Gastrocnemius medialis (tissue), 4 donors: ENCODE measurements around the gene ADH4. TPM values are rescaled to one million over a fixed set of nuclear protein-coding genes. Genes with fewer than 3 reads are reported as not detected.

Experiments used
- ATAC-seq, 2 donors: fragments of 150-250 bp; one replicate each; pipeline ENCODE4 v1.9.1; 2016
- DNase-seq, 2 donors: peaks; one replicate each; pipeline ENCODE4 v3.0.0-alpha.2; 2019
- H3K27ac ChIP-seq, 4 donors: fragments of 200-600 bp; sonication (generic); 1 replicate in 1 of 4; 2 replicates in 3 of 4; pipeline ENCODE4 v1.5.1; 2016 to 2018; ENCODE audit warnings: mild to moderate bottlenecking in 2 of 4, moderate library complexity in 1 of 4
- H3K27me3 ChIP-seq, 3 donors: fragments of 200-600 bp; sonication (generic) in 2 of 3; 1 replicate in 1 of 3; 2 replicates in 2 of 3; pipeline versions ENCODE4 v1.5.1 to v1.6.0; 2016 to 2019; ENCODE audit warnings: mild to moderate bottlenecking in 1 of 3, moderate library complexity in 1 of 3
- H3K36me3 ChIP-seq, 2 donors: fragments of 200-600 bp; sonication (generic) in 1 of 2; one replicate each; pipeline ENCODE4 v1.5.1; 2017 to 2018
- H3K4me1 ChIP-seq, 2 donors: fragments of 200-600 bp; sonication (generic) in 1 of 2; one replicate each; pipeline ENCODE4 v1.5.1; 2016 to 2017; ENCODE audit warnings: mild to moderate bottlenecking in 2 of 2
- H3K4me3 ChIP-seq, 4 donors: fragments of 200-600 bp; sonication (generic) in 3 of 4; 1 replicate in 1 of 4; 2 replicates in 3 of 4; pipeline ENCODE4 v1.5.1; 2016 to 2019; ENCODE audit warnings: mild to moderate bottlenecking in 2 of 4
- H3K9me3 ChIP-seq, 3 donors: fragments of 200-600 bp; sonication (generic) in 2 of 3; 1 replicate in 1 of 3; 2 replicates in 2 of 3; pipeline ENCODE4 v1.5.1; 2016 to 2019
- POLR2A ChIP-seq, 2 donors: fragments of 450-650 bp; IDR thresholded peaks; one replicate each; pipeline ENCODE4 v1.6.1; 2017; ENCODE audit warnings: antibody characterized with exemption in 2 of 2, mild to moderate bottlenecking in 2 of 2, moderate library complexity in 2 of 2
- in situ Hi-C, 4 donors: fragments of 200-750 bp; cut with MboI; loops; one replicate each; pipeline versions ENCODE4 v1.15.0 to v1.8.0; 2017; ENCODE audit warnings: low sequenced_read_pairs in 4 of 4
- intact Hi-C: fragments of 100-400 bp; cut with DNase I; formaldehyde crosslinking; loops from one replicate; pipeline ENCODE4 v1.15.1; 2023; ENCODE audit warnings: low total_unique reads
- total RNA-seq, 4 donors: library from RNA; depleted of rRNA; stranded (reverse); fragments of >200 nt; gene quantifications; one replicate each; pipeline versions ENCODE4 v1.1.0 to v1.2.3, GENCODE V29; 2016
- TF ChIP-seq, protein P1 (sequence below), 5 experiments: fragments of 450-650 bp in 3 of 5; fragments of 200-600 bp in 2 of 5; sonication (generic) in 2 of 5; IDR thresholded peaks in 4 of 5; conservative IDR thresholded peaks in 1 of 5; 1 replicate in 4 of 5; 2 replicates in 1 of 5; pipeline ENCODE4 v1.5.1; 2016 to 2019; ENCODE audit warnings: antibody characterized with exemption in 5 of 5, mild to moderate bottlenecking in 3 of 5, moderate library complexity in 3 of 5

Gene ADH4
- total RNA-seq, 4 donors from 2014 or later: 0.75 to 1.0 (median 1.00) TPM; not detected in 1

DNA sequence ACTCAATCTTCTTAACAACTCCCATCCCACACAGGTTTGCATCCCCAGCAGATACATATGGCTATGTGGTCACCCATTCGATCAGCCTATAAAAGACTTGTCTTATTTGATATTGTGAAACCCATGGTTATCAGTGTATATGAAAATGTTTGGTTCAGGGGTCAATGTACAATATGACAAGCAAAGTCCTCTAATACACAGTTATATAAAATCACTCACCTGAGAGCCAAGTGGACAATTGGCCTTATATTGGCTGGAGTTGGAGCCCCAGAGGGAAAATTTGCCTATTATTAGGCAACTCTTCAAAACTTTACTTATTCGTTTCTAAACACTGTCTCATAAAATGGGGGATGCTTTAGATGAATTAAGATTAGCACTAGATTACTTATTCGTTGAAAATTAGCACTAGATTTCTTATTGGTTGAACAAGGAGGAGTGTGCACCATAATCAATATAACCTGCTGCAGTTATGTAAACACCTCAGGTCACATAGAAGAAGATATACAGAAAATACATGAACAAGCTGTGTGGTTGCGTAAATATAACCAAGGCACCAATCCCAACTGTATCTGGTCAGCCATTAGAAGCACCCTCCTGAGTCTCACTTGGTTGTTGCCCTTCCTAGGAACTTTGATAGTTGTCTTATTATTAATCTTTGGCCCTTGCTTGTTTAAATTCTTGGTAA is 10.7 kb upstream of the ADH4 start:
- ATAC-seq (no peak), DNase-seq (no peak)
- H3K9me3 ChIP-seq: no peaks in the 10 kb centered on the region
- intact Hi-C loops: no loop called here
- no peaks in the 10 kb centered on the region for H3K4me1 ChIP-seq
- H3K36me3 ChIP-seq: no peaks in the 10 kb centered on the region
- no peak overlapping the region for H3K4me3 ChIP-seq
- in situ Hi-C loops: no loop called here
- no peak overlapping the region for H3K27ac ChIP-seq
- no peaks in the 10 kb centered on the region for H3K27me3 ChIP-seq
- TF ChIP-seq POLR2A (IDR thresholded peaks at IDR 0.05): no peak
- TF ChIP-seq, protein P1, sequence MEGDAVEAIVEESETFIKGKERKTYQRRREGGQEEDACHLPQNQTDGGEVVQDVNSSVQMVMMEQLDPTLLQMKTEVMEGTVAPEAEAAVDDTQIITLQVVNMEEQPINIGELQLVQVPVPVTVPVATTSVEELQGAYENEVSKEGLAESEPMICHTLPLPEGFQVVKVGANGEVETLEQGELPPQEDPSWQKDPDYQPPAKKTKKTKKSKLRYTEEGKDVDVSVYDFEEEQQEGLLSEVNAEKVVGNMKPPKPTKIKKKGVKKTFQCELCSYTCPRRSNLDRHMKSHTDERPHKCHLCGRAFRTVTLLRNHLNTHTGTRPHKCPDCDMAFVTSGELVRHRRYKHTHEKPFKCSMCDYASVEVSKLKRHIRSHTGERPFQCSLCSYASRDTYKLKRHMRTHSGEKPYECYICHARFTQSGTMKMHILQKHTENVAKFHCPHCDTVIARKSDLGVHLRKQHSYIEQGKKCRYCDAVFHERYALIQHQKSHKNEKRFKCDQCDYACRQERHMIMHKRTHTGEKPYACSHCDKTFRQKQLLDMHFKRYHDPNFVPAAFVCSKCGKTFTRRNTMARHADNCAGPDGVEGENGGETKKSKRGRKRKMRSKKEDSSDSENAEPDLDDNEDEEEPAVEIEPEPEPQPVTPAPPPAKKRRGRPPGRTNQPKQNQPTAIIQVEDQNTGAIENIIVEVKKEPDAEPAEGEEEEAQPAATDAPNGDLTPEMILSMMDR (IDR thresholded peaks at IDR 0.05 in 4 of 5, conservative IDR thresholded peaks at IDR 0.05 in 1 of 5): no peak

DNA sequence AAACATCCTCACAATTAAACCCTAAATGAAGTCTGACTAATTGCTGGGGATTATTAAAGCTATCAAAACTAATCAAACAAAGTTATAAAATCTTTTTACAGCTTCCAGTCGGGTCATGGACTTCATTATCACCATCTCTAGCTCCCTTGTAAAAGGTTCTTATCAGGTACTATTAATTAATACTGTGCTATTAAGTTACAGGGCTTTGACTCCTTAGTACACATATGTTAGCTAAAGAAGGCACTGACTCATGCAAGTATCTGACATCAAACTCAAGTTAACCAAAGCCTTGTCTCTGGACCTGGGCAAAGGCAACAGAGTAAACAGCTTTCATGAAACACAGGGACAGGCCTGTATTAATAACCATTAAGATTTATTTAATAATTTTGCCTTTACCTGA is 7.9 kb upstream of the ADH4 start:
- intact Hi-C loops: no loop called here
- no peak for TF ChIP-seq POLR2A (IDR thresholded peaks at IDR 0.05)
- TF ChIP-seq, protein P1 (IDR thresholded peaks at IDR 0.05 in 4 of 5, conservative IDR thresholded peaks at IDR 0.05 in 1 of 5): no peak

DNA sequence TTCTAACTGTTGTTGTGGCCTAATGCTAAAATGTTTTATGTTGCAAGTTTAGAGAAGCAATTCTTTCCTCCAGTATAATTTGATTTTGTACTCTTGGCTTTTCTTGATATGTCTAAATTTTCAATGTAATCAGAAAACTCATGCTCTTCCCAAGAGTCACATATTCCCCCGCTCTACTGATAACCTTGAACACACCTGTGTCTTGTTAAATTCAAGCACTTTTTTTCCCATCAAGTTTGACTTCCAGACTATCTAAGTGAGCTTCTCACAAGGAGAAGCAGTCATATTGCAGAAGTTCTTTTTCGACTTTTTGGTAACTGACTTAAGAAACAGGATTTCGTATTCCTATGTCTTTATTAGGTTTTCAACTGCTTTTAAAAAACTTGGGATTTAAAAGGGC is 7.4 kb upstream of the ADH4 start:
- H3K27me3 ChIP-seq: no peaks in the 10 kb centered on the region
- TF ChIP-seq, protein P1 (IDR thresholded peaks at IDR 0.05 in 4 of 5, conservative IDR thresholded peaks at IDR 0.05 in 1 of 5): no peak
- TF ChIP-seq POLR2A (IDR thresholded peaks at IDR 0.05): no peak
- DNase-seq: no peak
- no peaks in the 10 kb centered on the region for H3K36me3 ChIP-seq
- in situ Hi-C loops: no loop called here
- no peak for ATAC-seq
- no peak overlapping the region for H3K4me3 ChIP-seq
- intact Hi-C loops: no loop called here
- H3K27ac ChIP-seq: no peak overlapping the region
- no peaks in the 10 kb centered on the region for H3K4me1 ChIP-seq
- H3K9me3 ChIP-seq: no peaks in the 10 kb centered on the region

More for the DNA sequence above, 7.9 kb upstream of the ADH4 start:
- no peaks in the 10 kb centered on the region for H3K9me3 ChIP-seq
- ATAC-seq (no peak), DNase-seq (no peak)
- no peaks in the 10 kb centered on the region for H3K36me3 ChIP-seq
- H3K4me1 ChIP-seq: no peaks in the 10 kb centered on the region
- no peak overlapping the region for H3K27ac ChIP-seq
- no peak overlapping the region for H3K4me3 ChIP-seq
- no peaks in the 10 kb centered on the region for H3K27me3 ChIP-seq
- in situ Hi-C loops: no loop called here

DNA sequence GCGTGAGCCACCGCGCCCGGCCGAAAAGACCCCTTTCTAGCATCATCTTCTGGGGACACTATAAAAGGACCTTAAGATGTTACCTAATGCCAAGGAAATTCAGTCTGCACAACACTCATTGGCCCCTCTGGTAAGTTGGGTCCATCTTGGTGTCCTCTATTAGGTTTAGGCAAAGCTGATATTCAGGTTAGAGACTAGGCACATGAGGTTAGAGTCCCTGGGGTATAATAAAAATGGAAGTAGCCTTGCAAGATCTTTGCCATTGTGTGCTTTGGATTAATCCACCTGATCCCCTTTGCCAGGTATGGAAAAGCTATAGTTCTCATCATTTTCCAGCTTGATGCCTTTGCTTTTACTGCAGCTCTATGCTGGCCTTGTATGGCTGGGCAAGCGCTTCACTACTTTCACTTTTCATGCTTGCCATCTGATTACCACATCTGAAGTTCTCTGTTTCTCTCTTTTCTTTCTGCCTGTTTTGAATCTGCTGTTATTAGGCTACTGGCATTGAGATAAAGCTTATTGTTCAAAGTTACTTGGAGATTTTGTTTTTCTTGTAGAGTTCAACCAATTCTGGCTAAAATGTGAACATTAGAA is 5.4 kb upstream of the ADH4 start:
- no peaks in the 10 kb centered on the region for H3K9me3 ChIP-seq
- in situ Hi-C loops (no loop called here), intact Hi-C loops (no loop called here)
- ATAC-seq (no peak), DNase-seq (no peak)
- H3K27me3 ChIP-seq: no peaks in the 10 kb centered on the region
- no peaks in the 10 kb centered on the region for H3K36me3 ChIP-seq
- TF ChIP-seq, protein P1 (IDR thresholded peaks at IDR 0.05 in 4 of 5, conservative IDR thresholded peaks at IDR 0.05 in 1 of 5): no peak
- no peak for TF ChIP-seq POLR2A (IDR thresholded peaks at IDR 0.05)
- no peak overlapping the region for H3K4me3 ChIP-seq
- H3K4me1 ChIP-seq: no peaks in the 10 kb centered on the region
- no peak overlapping the region for H3K27ac ChIP-seq
